ENCODE data around the gene ZNF773.
A peak's percentile ranks its signal among the peaks of the same experiment; 100 is the strongest.
"Not testable (repeated sequence)": the region's sequence is repeated elsewhere in the genome, so short reads cannot be mapped to it uniquely, and the experiment has no call there.

ZNF773 gene

GRCh38 chr19:57499680-57500395 is at the start of gene ZNF773:
TSS of gene ZNF773 (plus strand) at chr19:57499938. CDS start at chr19:57500081, 143 bp downstream.
- DNase-seq, result peak; percentile 89 to 93

DNA sequence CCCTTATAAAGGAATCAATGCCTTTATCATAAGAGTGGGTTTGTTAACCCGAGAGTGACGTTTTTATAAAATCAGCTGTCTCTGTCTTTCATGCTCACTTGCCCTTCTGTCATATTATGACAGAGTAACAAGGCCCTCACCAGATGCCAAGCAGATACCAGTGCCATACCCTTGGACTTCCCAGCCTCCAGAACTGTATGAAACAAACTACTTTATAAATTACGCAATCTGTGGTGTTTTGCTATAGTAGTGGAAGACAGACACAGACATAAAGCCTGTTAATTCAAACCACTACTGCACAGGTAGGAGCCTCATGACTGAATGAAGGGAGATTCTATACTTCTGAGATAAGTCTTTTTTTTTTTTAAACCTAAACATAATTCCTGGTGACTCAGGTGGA is 47.4 kb upstream of the ZNF773 start:
- DNase-seq, result no peak

- no peak for DNase-seq
Observed at GRCh38 chr19:57465680-57466381, 33.9 kb upstream of the ZNF773 start.

- no peak for DNase-seq
Observed at GRCh38 chr19:57466489-57466888, 33.2 kb upstream of the ZNF773 start.

DNA sequence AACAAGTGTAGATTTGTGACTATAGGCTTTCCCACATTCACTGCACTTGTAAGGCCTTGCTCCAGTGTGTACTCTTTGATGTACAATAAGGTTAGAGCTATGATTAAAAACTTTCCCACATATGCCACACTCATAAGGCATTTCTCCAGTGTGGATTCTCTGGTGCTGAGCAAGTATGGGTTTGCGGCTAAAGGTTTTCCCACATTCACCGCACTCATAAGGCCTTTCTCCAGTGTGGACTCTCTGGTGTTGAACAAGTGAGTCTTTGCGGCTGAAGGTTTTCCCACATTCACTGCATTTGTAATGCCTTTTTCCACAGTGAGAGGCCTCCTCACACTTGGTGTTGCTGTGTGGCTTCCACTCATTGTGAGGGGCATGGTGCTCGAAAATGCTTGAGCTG is 26.1 kb upstream of the ZNF773 start:
- no peak for DNase-seq

- DNase-seq, result peak; percentile 72 to 82
Observed at GRCh38 chr19:57477191-57478008, 22.3 kb upstream of the ZNF773 start, which contains the start of gene ZNF772. TSS of gene ZNF772 (minus strand) at chr19:57477566. CDS start at chr19:57477309, 257 bp downstream.

GRCh38 chr19:57487477-57488298 is 12.1 kb upstream of the ZNF773 start, which contains the start of gene ZNF419:
TSS of gene ZNF419 (plus strand) at chr19:57487750. CDS start at chr19:57487951, 201 bp downstream.
- DNase-seq, result peak; percentile 84 to 87

DNA sequence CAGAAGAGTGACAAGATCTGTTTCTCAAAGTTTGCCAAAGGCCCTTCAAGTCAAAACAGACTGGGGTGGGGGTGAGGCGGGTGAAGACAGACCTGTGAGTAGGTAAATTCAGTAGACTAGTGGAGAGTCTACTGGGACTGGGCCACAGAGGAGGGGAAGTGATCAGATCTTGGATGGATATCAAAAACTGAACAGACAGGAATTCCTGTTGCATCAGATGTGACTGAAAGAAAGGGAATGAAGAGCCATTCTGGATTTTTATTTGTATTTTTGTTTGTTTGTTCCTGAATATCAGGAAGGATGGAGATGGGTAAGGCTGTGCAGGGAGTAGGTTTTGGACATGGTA is 11.5 kb upstream of the ZNF773 start:
- not testable (repeated sequence) for DNase-seq

DNA sequence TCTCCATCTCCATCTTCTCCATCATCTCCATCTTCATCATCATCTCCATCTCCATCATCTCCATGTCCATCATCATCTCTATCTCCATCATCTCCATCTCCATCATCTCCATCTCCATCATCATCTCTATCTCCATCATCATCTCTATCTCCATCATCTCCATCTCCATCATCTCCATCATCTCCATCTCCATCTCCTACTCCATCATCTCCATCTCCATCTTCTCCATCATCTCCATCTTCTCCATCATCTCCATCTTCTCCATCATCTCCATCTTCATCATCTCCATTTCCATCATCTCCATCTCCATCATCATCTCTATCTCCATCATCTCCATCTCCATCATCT is 432 bp upstream of the ZNF773 start:
- DNase-seq, result not testable (repeated sequence)

- not testable (repeated sequence) for DNase-seq
Observed at GRCh38 chr19:57500400-57500799, 662 bp downstream of the ZNF773 start.

GRCh38 chr19:57506163-57506562 is 6.4 kb downstream of the ZNF773 start:
- no peak for DNase-seq

- DNase-seq, result no peak
Observed at GRCh38 chr19:57511484-57511883, 11.7 kb downstream of the ZNF773 start.

GRCh38 chr19:57512845-57513244 is 13.1 kb downstream of the ZNF773 start:
- DNase-seq, result no peak

GRCh38 chr19:57515255-57515654 is 15.5 kb downstream of the ZNF773 start:
- no peak for DNase-seq

DNA sequence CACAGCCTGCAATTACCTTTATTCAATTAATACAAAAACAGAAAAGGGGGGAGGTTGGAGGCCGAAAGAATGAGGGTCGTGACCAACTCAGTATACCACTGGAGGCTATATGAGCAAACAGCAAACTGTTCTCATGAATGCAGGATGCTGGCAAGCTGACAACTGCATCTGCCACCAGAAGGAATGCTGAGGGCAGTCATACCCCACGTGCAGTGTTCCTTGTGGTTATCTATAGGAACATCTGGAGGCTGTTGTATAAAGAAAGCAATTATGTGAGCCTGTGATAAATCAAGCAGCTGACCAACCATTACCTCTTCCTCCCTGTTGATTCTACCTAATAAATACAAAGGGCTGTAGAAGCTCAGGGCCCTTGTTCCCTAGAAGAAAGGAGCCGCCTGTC is 18.3 kb downstream of the ZNF773 start:
- DNase-seq, result not testable (repeated sequence)

DNA sequence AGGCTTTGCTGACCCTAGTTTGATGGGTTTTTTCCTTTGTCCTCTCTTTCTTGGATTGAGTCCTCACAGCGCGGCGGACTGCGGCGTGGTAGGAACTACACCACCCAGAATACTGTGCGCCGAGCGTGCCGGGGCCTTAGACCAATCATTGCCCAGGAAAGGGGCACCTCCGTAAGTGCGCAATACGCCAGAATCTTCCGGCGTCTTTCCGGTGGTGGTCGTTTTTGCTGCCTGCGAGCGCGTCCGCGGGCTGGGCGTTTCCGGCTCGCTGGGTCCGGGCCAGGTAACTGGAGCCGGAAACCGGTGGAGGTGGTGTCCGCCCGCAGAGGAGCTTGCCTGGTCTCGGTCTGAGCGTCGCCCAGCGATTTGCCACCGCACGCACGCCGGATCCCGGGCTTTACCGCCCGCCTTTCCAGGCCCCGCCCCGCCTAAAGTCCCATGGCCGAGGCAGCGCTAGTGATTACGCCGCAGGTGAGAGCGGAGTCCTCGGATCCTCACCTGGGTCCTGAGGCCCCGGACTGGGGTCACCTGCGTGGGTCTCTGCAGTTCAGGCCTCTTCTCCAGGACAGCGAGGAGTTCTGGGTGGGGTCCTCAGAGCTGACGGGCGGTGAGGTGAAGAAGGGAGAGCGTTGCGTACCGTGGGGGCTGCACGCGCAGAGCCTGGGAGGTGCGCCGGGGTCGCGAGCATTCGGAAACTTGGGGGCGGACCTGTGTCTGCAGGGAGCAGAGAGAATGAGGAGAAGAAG is 27.6 kb downstream of the ZNF773 start, which contains the start of gene ZNF549:
Gene ZNF549, plus strand, starts transcription at position 221 of the 746 bp plus-strand sequence. Its CDS starts 218 bp downstream, at position 439.
- DNase-seq, result peak; percentile 79

DNA sequence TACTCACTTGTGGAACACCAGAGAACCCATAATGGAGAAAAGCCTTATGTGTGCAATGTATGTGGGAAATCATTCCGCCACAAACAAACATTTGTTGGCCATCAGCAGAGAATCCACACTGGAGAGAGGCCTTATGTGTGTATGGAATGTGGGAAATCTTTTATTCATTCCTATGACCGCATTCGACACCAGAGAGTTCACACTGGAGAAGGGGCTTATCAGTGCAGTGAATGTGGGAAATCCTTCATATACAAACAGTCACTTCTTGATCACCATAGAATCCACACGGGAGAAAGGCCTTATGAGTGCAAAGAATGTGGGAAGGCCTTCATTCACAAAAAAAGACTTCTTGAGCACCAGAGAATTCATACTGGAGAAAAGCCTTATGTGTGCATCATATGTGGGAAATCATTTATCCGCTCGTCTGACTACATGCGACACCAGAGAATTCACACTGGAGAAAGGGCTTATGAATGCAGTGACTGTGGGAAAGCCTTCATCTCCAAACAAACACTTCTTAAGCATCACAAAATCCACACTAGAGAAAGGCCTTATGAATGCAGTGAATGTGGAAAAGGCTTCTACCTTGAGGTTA is 38.3 kb downstream of the ZNF773 start:
- DNase-seq, result no peak

DNA sequence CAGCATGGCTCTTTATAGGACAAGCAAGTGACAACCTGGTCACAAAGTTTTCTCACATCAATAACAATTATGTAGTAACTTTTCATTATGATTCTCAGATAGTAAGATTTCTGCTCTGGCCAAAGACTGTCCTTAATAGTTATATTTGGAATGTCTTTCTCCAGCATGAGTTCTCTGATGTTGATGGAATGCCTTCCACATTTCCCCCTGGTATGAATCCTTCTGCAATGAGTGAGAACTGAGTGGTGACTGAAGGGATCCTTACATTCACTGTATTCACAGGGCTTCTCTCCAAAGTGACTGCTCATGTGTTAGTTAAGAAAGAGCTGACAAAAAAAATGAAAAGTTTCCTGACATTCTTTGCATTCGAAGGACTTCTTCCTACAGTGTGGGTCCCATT is 46.8 kb downstream of the ZNF773 start:
- no peak for DNase-seq

DNA sequence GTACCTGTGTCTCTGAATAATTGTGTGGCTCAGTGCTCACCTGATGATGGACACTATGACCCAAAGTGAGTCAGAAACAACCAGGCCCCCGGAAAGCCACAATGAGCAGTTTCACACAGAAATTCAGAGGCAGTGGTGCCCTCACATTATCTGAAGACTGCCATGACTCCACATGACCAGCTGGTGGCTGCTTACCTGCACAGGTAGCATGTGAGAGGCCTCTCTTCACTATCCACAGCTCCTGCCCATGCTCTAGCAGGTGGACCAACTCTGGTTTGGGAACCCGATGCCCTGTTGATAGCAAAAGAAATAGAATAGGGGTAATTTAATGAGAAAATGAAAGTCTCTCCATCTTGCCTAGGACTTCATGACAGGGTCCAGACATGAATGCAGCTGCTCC is 52.7 kb downstream of the ZNF773 start:
- DNase-seq, result no peak

DNA sequence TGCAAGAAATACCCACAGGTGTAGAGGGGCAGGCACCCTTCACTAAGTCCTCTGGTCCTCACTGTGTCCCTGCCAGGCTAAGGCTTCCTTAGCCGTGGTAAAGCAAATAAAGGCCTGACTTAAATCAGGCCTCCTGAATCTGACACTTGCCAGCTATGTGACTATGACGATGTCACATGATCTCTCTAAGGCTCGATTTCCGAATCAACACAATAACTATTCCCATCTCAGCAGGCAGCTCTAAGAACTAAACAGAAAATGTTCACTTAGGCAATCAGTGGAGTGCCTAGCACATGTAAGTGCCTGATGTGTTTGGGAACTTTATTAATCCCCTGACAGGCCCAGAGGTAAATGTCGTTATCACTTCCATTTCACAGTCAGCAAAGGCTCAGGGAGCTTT is 57.9 kb downstream of the ZNF773 start:
- no peak for DNase-seq
